CMK (cell line): ENCODE measurements around the gene NANOS3.
"Not testable (repeated sequence)": the region's sequence is repeated elsewhere in the genome, so short reads cannot be mapped to it uniquely, and the experiment has no call there.

ENCODE experiments used
- DNase-seq: peaks from one replicate; pipeline ENCODE4 v3.0.0-alpha.2; 2010; ENCODE audit warnings: low read depth

The NANOS3 gene

GRCh38 chr19:13920940-13921747 lies 44.2 kb downstream of the NANOS3 start:
- peak; percentile 65 for DNase-seq

- not testable (repeated sequence) for DNase-seq
Measured at GRCh38 chr19:13922118-13922517, 45.2 kb downstream of the NANOS3 start.

GRCh38 chr19:13923194-13923987 lies 46.5 kb downstream of the NANOS3 start:
- no peak for DNase-seq

- DNase-seq, result no peak
Measured at GRCh38 chr19:13926010-13926409, 49.1 kb downstream of the NANOS3 start.

GRCh38 chr19:13926715-13927114 lies 49.8 kb downstream of the NANOS3 start:
- no peak for DNase-seq

GRCh38 chr19:13929340-13929739 lies 52.4 kb downstream of the NANOS3 start:
- no peak for DNase-seq

- DNase-seq, result no peak
Measured at GRCh38 chr19:13929956-13930355, 53.0 kb downstream of the NANOS3 start.
